ENCODE results near the gene HK3. TPM values are rescaled to one million over a fixed set of nuclear protein-coding genes. Genes with fewer than 3 reads are reported as not detected.

The HK3 gene
- total and polyA plus RNA-seq, 2 experiments from 2014 or later, result not detected

DNA sequence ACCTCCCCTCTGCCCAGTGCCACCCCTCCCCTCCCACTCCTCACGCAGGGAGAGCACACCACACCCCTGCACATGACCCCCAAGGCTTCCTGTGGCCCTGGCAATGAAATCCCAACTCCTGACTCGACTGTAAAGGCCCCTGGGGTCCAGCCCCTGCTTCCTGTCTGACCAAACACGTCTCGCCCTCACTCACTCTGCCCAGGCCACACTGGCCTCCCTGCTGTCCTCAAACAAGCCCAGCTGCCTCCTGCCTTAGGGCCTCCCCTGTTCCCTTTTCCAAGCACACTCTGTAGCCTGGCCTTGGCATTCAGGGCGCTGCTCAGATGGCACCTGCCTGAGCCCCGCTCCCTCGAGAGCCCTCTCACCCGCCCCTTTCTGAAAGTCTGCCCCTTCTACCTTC, 42.4 kb downstream of the HK3 start:
- DNase-seq (ENCODE audit: low spot score) (no peak), ATAC-seq (no peak)
- Mint-ChIP-seq H3K4me3 (no peak overlapping the region), H3K4me1 (peaks cover 3% of the 10 kb centered on the region), H3K27ac (no peak overlapping the region; the same call in 1 of the 2 replicates), H3K27me3 (ENCODE audit: insufficient read depth, low read depth, poor library complexity) (peaks cover 20% of the 10 kb centered on the region), H3K9me3 (no peaks in the 10 kb centered on the region), H3K36me3 (ENCODE audit: low read depth) (no peaks in the 10 kb centered on the region; the same call in 2 of the 3 replicates)
- no peaks in the 10 kb centered on the region for H3K36me3 ChIP-seq (ENCODE audit: insufficient read depth)
- H3K4me1 ChIP-seq (ENCODE audit: insufficient read depth), result no peaks in the 10 kb centered on the region
- H4K20me1 ChIP-seq (replicated peaks; ENCODE audit: insufficient read depth), result no peaks in the 10 kb centered on the region
- H3K27ac ChIP-seq (ENCODE audit: low read depth), result no peak overlapping the region
- H3K27me3 ChIP-seq (ENCODE audit: insufficient read depth), result no peaks in the 10 kb centered on the region
- no peak overlapping the region for H2AFZ ChIP-seq
- no peak overlapping the region for H3K4me3 ChIP-seq
- no peaks in the 10 kb centered on the region for H3K79me2 ChIP-seq (replicated peaks; ENCODE audit: insufficient read depth)
- no peak overlapping the region for H3K4me2 ChIP-seq
- no peaks in the 10 kb centered on the region for H3K9me2 ChIP-seq (ENCODE audit: insufficient read depth)
- H3F3A ChIP-seq (replicated peaks; ENCODE audit: low read depth), result no peaks in the 10 kb centered on the region
- no peak for TF ChIP-seq POLR2AphosphoS5 (IDR thresholded peaks at IDR 0.05; ENCODE audit: low read depth)
- TF ChIP-seq CREB1 (CRISPR knock-in tag; IDR thresholded peaks at IDR 0.05; ENCODE audit: low read depth), result no peak
- TF ChIP-seq, protein P1, sequence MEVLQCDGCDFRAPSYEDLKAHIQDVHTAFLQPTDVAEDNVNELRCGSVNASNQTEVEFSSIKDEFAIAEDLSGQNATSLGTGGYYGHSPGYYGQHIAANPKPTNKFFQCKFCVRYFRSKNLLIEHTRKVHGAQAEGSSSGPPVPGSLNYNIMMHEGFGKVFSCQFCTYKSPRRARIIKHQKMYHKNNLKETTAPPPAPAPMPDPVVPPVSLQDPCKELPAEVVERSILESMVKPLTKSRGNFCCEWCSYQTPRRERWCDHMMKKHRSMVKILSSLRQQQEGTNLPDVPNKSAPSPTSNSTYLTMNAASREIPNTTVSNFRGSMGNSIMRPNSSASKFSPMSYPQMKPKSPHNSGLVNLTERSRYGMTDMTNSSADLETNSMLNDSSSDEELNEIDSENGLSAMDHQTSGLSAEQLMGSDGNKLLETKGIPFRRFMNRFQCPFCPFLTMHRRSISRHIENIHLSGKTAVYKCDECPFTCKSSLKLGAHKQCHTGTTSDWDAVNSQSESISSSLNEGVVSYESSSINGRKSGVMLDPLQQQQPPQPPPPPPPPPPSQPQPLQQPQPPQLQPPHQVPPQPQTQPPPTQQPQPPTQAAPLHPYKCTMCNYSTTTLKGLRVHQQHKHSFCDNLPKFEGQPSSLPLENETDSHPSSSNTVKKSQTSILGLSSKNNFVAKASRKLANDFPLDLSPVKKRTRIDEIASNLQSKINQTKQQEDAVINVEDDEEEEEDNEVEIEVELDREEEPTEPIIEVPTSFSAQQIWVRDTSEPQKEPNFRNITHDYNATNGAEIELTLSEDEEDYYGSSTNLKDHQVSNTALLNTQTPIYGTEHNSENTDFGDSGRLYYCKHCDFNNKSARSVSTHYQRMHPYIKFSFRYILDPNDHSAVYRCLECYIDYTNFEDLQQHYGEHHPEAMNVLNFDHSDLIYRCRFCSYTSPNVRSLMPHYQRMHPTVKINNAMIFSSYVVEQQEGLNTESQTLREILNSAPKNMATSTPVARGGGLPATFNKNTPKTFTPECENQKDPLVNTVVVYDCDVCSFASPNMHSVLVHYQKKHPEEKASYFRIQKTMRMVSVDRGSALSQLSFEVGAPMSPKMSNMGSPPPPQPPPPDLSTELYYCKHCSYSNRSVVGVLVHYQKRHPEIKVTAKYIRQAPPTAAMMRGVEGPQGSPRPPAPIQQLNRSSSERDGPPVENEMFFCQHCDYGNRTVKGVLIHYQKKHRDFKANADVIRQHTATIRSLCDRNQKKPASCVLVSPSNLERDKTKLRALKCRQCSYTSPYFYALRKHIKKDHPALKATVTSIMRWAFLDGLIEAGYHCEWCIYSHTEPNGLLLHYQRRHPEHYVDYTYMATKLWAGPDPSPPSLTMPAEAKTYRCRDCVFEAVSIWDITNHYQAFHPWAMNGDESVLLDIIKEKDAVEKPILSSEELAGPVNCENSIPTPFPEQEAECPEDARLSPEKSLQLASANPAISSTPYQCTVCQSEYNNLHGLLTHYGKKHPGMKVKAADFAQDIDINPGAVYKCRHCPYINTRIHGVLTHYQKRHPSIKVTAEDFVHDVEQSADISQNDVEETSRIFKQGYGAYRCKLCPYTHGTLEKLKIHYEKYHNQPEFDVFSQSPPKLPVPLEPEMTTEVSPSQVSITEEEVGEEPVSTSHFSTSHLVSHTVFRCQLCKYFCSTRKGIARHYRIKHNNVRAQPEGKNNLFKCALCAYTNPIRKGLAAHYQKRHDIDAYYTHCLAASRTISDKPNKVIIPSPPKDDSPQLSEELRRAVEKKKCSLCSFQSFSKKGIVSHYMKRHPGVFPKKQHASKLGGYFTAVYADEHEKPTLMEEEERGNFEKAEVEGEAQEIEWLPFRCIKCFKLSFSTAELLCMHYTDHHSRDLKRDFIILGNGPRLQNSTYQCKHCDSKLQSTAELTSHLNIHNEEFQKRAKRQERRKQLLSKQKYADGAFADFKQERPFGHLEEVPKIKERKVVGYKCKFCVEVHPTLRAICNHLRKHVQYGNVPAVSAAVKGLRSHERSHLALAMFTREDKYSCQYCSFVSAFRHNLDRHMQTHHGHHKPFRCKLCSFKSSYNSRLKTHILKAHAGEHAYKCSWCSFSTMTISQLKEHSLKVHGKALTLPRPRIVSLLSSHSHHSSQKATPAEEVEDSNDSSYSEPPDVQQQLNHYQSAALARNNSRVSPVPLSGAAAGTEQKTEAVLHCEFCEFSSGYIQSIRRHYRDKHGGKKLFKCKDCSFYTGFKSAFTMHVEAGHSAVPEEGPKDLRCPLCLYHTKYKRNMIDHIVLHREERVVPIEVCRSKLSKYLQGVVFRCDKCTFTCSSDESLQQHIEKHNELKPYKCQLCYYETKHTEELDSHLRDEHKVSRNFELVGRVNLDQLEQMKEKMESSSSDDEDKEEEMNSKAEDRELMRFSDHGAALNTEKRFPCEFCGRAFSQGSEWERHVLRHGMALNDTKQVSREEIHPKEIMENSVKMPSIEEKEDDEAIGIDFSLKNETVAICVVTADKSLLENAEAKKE (CRISPR knock-in tag; IDR thresholded peaks at IDR 0.05), result no peak

DNA sequence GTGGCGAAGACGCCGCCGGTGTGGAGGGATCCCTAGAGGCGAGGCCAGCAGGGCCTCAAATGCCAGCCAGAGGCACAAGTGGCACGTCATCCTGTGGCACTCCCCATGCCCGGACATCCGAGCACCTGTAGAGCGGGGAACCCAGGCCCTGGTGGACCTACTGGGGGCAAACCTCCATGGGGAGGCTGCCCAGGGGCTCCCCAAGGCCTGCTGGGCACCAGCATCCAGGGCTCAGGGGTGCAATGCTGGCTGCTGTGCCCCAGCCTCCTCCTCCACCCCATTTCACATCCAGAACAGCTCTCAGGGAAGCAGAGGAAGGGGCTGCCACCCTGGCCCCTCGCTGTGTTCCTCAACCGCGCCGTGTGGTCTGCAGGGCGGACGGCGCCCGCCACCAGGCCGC, 43.5 kb downstream of the HK3 start:
- H3K9me2 ChIP-seq (ENCODE audit: insufficient read depth), result no peaks in the 10 kb centered on the region
- Mint-ChIP-seq H3K4me1 (peaks cover 3% of the 10 kb centered on the region; the same call in 2 of the 3 replicates), H3K4me3 (no peak overlapping the region), H3K36me3 (ENCODE audit: low read depth) (no peaks in the 10 kb centered on the region; the same call in 2 of the 3 replicates), H3K27ac (no peak overlapping the region), H3K9me3 (no peaks in the 10 kb centered on the region), H3K27me3 (ENCODE audit: insufficient read depth, low read depth, poor library complexity) (peaks cover 23% of the 10 kb centered on the region)
- no peaks in the 10 kb centered on the region for H3K4me1 ChIP-seq (ENCODE audit: insufficient read depth)
- no peak overlapping the region for H3K4me3 ChIP-seq
- H3K4me2 ChIP-seq, result no peak overlapping the region
- DNase-seq (ENCODE audit: low spot score) (no peak), ATAC-seq (no peak)
- no peak overlapping the region for H2AFZ ChIP-seq
- H3K27ac ChIP-seq (ENCODE audit: low read depth), result no peak overlapping the region
- H3F3A ChIP-seq (replicated peaks; ENCODE audit: low read depth), result no peaks in the 10 kb centered on the region
- H4K20me1 ChIP-seq (replicated peaks; ENCODE audit: insufficient read depth), result no peaks in the 10 kb centered on the region
- no peaks in the 10 kb centered on the region for H3K36me3 ChIP-seq (ENCODE audit: insufficient read depth)
- no peaks in the 10 kb centered on the region for H3K27me3 ChIP-seq (ENCODE audit: insufficient read depth)
- no peaks in the 10 kb centered on the region for H3K79me2 ChIP-seq (replicated peaks; ENCODE audit: insufficient read depth)
- TF ChIP-seq EZH2phosphoT487 (IDR thresholded peaks at IDR 0.05; ENCODE audit: unreplicated experiment), result no peak
- TF ChIP-seq ZNF114 (CRISPR knock-in tag; IDR thresholded peaks at IDR 0.05), result no peak
- TF ChIP-seq STAT1 (IDR thresholded peaks at IDR 0.05; ENCODE audit: unreplicated experiment), result no peak
- no peak for TF ChIP-seq POLR2AphosphoS5 (IDR thresholded peaks at IDR 0.05; ENCODE audit: low read depth)
- TF ChIP-seq, protein P2, sequence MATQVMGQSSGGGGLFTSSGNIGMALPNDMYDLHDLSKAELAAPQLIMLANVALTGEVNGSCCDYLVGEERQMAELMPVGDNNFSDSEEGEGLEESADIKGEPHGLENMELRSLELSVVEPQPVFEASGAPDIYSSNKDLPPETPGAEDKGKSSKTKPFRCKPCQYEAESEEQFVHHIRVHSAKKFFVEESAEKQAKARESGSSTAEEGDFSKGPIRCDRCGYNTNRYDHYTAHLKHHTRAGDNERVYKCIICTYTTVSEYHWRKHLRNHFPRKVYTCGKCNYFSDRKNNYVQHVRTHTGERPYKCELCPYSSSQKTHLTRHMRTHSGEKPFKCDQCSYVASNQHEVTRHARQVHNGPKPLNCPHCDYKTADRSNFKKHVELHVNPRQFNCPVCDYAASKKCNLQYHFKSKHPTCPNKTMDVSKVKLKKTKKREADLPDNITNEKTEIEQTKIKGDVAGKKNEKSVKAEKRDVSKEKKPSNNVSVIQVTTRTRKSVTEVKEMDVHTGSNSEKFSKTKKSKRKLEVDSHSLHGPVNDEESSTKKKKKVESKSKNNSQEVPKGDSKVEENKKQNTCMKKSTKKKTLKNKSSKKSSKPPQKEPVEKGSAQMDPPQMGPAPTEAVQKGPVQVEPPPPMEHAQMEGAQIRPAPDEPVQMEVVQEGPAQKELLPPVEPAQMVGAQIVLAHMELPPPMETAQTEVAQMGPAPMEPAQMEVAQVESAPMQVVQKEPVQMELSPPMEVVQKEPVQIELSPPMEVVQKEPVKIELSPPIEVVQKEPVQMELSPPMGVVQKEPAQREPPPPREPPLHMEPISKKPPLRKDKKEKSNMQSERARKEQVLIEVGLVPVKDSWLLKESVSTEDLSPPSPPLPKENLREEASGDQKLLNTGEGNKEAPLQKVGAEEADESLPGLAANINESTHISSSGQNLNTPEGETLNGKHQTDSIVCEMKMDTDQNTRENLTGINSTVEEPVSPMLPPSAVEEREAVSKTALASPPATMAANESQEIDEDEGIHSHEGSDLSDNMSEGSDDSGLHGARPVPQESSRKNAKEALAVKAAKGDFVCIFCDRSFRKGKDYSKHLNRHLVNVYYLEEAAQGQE (IDR thresholded peaks at IDR 0.05; ENCODE audit: unreplicated experiment), result no peak
- TF ChIP-seq JUNB (IDR thresholded peaks at IDR 0.05; ENCODE audit: unreplicated experiment), result no peak
- no peak for TF ChIP-seq EZH2 (IDR thresholded peaks at IDR 0.05; ENCODE audit: low read depth, unreplicated experiment)
- TF ChIP-seq, protein P3, sequence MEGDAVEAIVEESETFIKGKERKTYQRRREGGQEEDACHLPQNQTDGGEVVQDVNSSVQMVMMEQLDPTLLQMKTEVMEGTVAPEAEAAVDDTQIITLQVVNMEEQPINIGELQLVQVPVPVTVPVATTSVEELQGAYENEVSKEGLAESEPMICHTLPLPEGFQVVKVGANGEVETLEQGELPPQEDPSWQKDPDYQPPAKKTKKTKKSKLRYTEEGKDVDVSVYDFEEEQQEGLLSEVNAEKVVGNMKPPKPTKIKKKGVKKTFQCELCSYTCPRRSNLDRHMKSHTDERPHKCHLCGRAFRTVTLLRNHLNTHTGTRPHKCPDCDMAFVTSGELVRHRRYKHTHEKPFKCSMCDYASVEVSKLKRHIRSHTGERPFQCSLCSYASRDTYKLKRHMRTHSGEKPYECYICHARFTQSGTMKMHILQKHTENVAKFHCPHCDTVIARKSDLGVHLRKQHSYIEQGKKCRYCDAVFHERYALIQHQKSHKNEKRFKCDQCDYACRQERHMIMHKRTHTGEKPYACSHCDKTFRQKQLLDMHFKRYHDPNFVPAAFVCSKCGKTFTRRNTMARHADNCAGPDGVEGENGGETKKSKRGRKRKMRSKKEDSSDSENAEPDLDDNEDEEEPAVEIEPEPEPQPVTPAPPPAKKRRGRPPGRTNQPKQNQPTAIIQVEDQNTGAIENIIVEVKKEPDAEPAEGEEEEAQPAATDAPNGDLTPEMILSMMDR (conservative IDR thresholded peaks at IDR 0.05; ENCODE audit: low read depth in 2 of 2), result no peak
